HepG2 (cell line): ENCODE results near the gene WNT16. TPM values are rescaled to one million over a fixed set of nuclear protein-coding genes. Genes with fewer than 3 reads are reported as not detected.

ENCODE experiments used
- CBX2 ChIP-seq, 2 experiments: fragments of 200-600 bp in 1 of 2; sonication (generic); formaldehyde crosslinking in 1 of 2; IDR thresholded peaks; 2 replicates each; pipeline versions ENCODE4 v1.7.0 to v1.8.1; 2018 to 2022; ENCODE audit warnings: low read depth in 2 of 2, low read length in 1 of 2, mild to moderate bottlenecking in 1 of 2, missing genetic modification reagents in 1 of 2
- MLXIP ChIP-seq: sonication (generic); formaldehyde crosslinking; IDR thresholded peaks from 2 replicates; pipeline ENCODE4 v1.9.0; 2021; ENCODE audit warnings: missing genetic modification reagents, borderline replicate concordance
- REXO4 ChIP-seq: sonication (generic); formaldehyde crosslinking; IDR thresholded peaks from 2 replicates; pipeline ENCODE4 v1.8.0; 2022; ENCODE audit warnings: missing genetic modification reagents, mild to moderate bottlenecking, borderline replicate concordance
- SNAI1 ChIP-seq: sonication (generic); formaldehyde crosslinking; IDR thresholded peaks from 2 replicates; pipeline ENCODE4 v1.5.0; 2020; ENCODE audit warnings: mild to moderate bottlenecking, missing genetic modification reagents, borderline replicate concordance
- ZHX2 ChIP-seq, 2 experiments: sonication (generic) in 1 of 2; formaldehyde crosslinking in 1 of 2; IDR thresholded peaks; 2 replicates each; pipeline versions ENCODE4 v1.6.1 to v1.9.0; 2014 to 2022; ENCODE audit warnings: antibody characterized with exemption in 1 of 2, borderline replicate concordance in 1 of 2, inconsistent platforms in 1 of 2, low read depth in 1 of 2, missing genetic modification reagents in 1 of 2
- ZMYM4 ChIP-seq: sonication (generic); formaldehyde crosslinking; IDR thresholded peaks from 2 replicates; pipeline ENCODE4 v1.8.1; 2023; ENCODE audit warnings: mild to moderate bottlenecking, missing genetic modification reagents
- ZNF746 ChIP-seq: sonication (generic); formaldehyde crosslinking; IDR thresholded peaks from 2 replicates; pipeline ENCODE4 v1.8.0; 2022; ENCODE audit warnings: mild to moderate bottlenecking, missing genetic modification reagents
- polyA plus RNA-seq, 8 experiments: library from polyadenylated mRNA; depleted of rRNA in 3 of 8; stranded (reverse) in 7 of 8; unstranded in 1 of 8; fragments of >200 nt; fragmentation: Illumina TruSeq in 4 of 8; extraction: Trizol in 4 of 8; gene quantifications; 2 replicates each; pipeline versions ENCODE4 v1.2.1 to v1.2.3, GENCODE V29; 2011 to 2016; ENCODE audit warnings: low read depth in 4 of 8, missing spikeins in 1 of 8, mixed read lengths in 1 of 8; ENCODE audit not compliant: insufficient read depth in 1 of 8
- total RNA-seq, 5 experiments: library from RNA; depleted of rRNA; stranded (reverse); fragments of >200 nt; fragmentation: Illumina TruSeq; extraction: Trizol; gene quantifications; 2 replicates each; pipeline ENCODE4 v1.2.3, GENCODE V29; 2016; ENCODE audit warnings: low read depth in 1 of 5

WNT16 gene
- total and polyA plus RNA-seq, 2 of the 13 experiments (the other 11 are each of a cell fraction or from before 2014, with no cell fraction given), result not detected

DNA sequence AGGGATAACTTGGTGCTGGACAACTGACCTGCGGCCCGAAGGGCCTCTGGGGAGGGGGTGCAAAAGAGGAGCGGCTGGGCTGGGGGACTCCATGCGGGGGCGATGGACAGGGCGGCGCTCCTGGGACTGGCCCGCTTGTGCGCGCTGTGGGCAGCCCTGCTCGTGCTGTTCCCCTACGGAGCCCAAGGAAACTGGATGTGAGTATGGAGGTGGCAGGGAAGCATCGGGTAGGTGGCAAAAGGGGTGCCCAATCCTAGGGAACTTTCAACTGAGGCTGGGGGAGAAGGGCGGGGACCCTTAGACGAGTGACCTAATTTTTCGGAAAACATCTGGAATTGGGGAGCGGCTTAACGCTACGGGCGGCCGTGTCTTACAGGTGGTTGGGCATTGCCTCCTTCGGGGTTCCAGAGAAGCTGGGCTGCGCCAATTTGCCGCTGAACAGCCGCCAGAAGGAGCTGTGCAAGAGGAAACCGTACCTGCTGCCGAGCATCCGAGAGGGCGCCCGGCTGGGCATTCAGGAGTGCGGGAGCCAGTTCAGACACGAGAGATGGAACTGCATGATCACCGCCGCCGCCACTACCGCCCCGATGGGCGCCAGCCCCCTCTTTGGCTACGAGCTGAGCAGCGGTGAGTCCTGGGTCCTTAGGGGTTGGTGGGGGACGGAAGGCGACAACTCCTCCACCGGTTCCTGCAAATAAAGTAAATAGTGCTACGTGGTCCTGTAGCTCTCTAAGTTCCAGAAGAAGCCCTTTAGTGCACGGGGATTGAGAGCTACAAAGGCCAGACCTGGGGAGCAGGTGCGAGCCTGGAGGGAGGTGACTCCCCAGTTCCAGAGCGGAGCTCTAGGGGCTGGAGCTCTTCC is 622 bp downstream of the WNT16 start (continued):
- TF ChIP-seq ZHX2 (IDR thresholded peaks at IDR 0.05; ENCODE audit: low read depth), result no peak
- TF ChIP-seq ZHX2 (CRISPR knock-in tag; IDR thresholded peaks at IDR 0.05; ENCODE audit: borderline replicate concordance), result no peak
- no peak for TF ChIP-seq SNAI1 (CRISPR knock-in tag)
- TF ChIP-seq ZNF746 (CRISPR knock-in tag), result no peak
- no peak for TF ChIP-seq REXO4 (CRISPR knock-in tag)
- no peak for TF ChIP-seq MLXIP
- no peak for TF ChIP-seq ZMYM4 (CRISPR knock-in tag)
- no peak for TF ChIP-seq CBX2 (IDR thresholded peaks at IDR 0.05; ENCODE audit: low read depth, low read length)
- no peak for TF ChIP-seq CBX2 (CRISPR knock-in tag; IDR thresholded peaks at IDR 0.05; ENCODE audit: low read depth)
